PC-3 (cell line): ENCODE data around the gene MEPE. TPM values are rescaled to one million over a fixed set of nuclear protein-coding genes. Genes with fewer than 3 reads are reported as not detected.

Experiments
- ATAC-seq: fragments of 200-7000 bp; cut with Tn5 transposase; 2 replicates; pipeline ENCODE4 v1.9.1; 2020; ENCODE audit warnings: mild to moderate bottlenecking, moderate library complexity
- BruUV-seq: library from RNA; stranded (reverse); fragments of 400-500 nt; replicated peaks from 2 replicates; lab custom pipeline; 2021; lab: Mats Ljungman, UMichigan
- CTCF ChIA-PET: fragments of 300-600 bp; sonication (Branson Sonifier 250); formaldehyde crosslinking; loops from one replicate; lab custom pipeline; 2022; ENCODE audit warnings: antibody characterized with exemption; lab: Charles Lee
- POLR2A ChIA-PET: fragments of 300-600 bp; sonication (Branson Sonifier 250); formaldehyde crosslinking; loops from one replicate; lab custom pipeline; 2022; ENCODE audit warnings: antibody characterized with exemption; ENCODE audit not compliant: unreplicated experiment; lab: Charles Lee
- DNase-seq: peaks from one replicate; pipeline ENCODE4 v3.0.0-alpha.2; 2015
- H2AFZ ChIP-seq: fragments of 300-600 bp; sonication (generic); 2 replicates; pipeline ENCODE4 v1.6.0; 2016; ENCODE audit warnings: antibody characterized with exemption, low read length
- H3F3A ChIP-seq: fragments of 300-600 bp; sonication (generic); one replicate; pipeline ENCODE4 v1.6.0; 2017; ENCODE audit warnings: antibody characterized with exemption, low read length, control low read depth, mild to moderate bottlenecking; ENCODE audit not compliant: unreplicated experiment
- H3K27ac ChIP-seq: fragments of 300-600 bp; sonication (generic); 2 replicates; pipeline ENCODE4 v1.5.1; 2016; ENCODE audit warnings: mild to moderate bottlenecking, low read length
- H3K27me3 ChIP-seq: fragments of 300-600 bp; sonication (generic); 2 replicates; pipeline ENCODE4 v1.6.1; 2016; ENCODE audit warnings: low read length, mixed read lengths
- H3K36me3 ChIP-seq: fragments of 300-600 bp; sonication (generic); 2 replicates; pipeline ENCODE4 v1.6.1; 2016; ENCODE audit warnings: low read depth, mixed run types, low read length, mixed read lengths
- H3K4me1 ChIP-seq: fragments of 300-600 bp; sonication (generic); 2 replicates; pipeline ENCODE4 v1.5.1; 2016; ENCODE audit warnings: low read length; ENCODE audit not compliant: insufficient read depth
- H3K4me2 ChIP-seq: fragments of 300-600 bp; sonication (generic); 2 replicates; pipeline ENCODE4 v1.6.0; 2016; ENCODE audit warnings: low read length
- H3K4me3 ChIP-seq: fragments of 300-600 bp; sonication (generic); 2 replicates; pipeline ENCODE4 v1.5.1; 2016; ENCODE audit warnings: mild to moderate bottlenecking, low read length, mixed read lengths
- H3K79me2 ChIP-seq: fragments of 300-600 bp; sonication (generic); 2 replicates; pipeline ENCODE4 v1.6.1; 2017; ENCODE audit warnings: low read length, mixed read lengths
- H3K9ac ChIP-seq: fragments of 300-600 bp; sonication (generic); 2 replicates; pipeline ENCODE4 v1.6.0; 2016; ENCODE audit warnings: mild to moderate bottlenecking, low read length
- H3K9me2 ChIP-seq: fragments of 300-600 bp; sonication (generic); replicated peaks from 2 replicates; pipeline ENCODE4 v1.6.1; 2016; ENCODE audit warnings: mixed run types, low read length, mixed read lengths
- H3K9me3 ChIP-seq: fragments of 300-600 bp; sonication (generic); 2 replicates; pipeline ENCODE4 v1.6.1; 2016; ENCODE audit warnings: low read length, mixed read lengths
- H4K20me1 ChIP-seq: fragments of 300-600 bp; sonication (generic); 2 replicates; pipeline ENCODE4 v1.6.1; 2016; ENCODE audit warnings: low read length, mixed read lengths
- EZH2 ChIP-seq: fragments of 300-600 bp; sonication (generic); IDR thresholded peaks from one replicate; pipeline ENCODE4 v1.6.1; 2017; ENCODE audit warnings: antibody characterized with exemption, mild to moderate bottlenecking, low read length; ENCODE audit not compliant: unreplicated experiment
- EZH2phosphoT487 ChIP-seq: fragments of 300-600 bp; sonication (generic); IDR thresholded peaks from 2 replicates; pipeline ENCODE4 v1.6.1; 2018; ENCODE audit warnings: mild to moderate bottlenecking, antibody characterized with exemption, low read length, borderline replicate concordance
- intact Hi-C: fragments of 100-400 bp; cut with micrococcal nuclease; formaldehyde crosslinking; loops from 2 replicates; pipeline ENCODE4 v1.9.0; 2023
- total RNA-seq: library from RNA; depleted of rRNA; stranded (reverse); fragments of >200 nt; gene quantifications from 2 replicates; pipeline ENCODE4 v1.2.3, GENCODE V29; 2014
- TF ChIP-seq, protein P1 (sequence below): fragments of 300-600 bp; sonication (generic); conservative IDR thresholded peaks from 2 replicates; pipeline ENCODE4 v1.5.1; 2017; ENCODE audit warnings: antibody characterized with exemption, low read depth, mild to moderate bottlenecking, low read length

The MEPE gene
- total RNA-seq, 1 experiment from 2014 or later, result not detected

DNA sequence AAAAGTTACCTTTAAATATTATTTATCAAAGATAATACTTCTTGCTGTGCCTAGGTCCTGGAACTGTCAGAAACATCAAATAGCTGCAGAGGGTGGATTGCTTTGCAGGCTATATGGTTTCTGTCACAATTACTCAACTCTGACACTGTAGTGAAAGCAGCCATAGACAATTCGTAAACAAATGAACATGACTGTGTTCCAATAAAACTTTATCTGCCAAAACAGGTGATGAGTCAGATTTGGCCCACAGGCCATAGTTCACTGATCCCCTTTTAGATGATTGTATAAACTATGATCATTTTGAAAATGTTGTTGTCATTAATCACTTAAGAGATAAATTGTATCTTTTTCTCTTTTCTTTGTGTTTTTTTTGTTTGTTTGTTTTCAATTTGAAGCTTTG lies 8.4 kb upstream of the MEPE start:
- peak; percentile 45; the same call in 1 of the 2 replicates for ATAC-seq
- no peaks in the 10 kb centered on the region for H4K20me1 ChIP-seq
- H3K4me3 ChIP-seq, result no peak overlapping the region
- CTCF ChIA-PET, result no interaction called here
- no peak overlapping the region for H3K27ac ChIP-seq
- H3K79me2 ChIP-seq, result no peaks in the 10 kb centered on the region
- H3F3A ChIP-seq, result no peaks in the 10 kb centered on the region
- no peaks in the 10 kb centered on the region for H3K27me3 ChIP-seq
- no peaks in the 10 kb centered on the region for H3K9me2 ChIP-seq
- TF ChIP-seq, protein P1, sequence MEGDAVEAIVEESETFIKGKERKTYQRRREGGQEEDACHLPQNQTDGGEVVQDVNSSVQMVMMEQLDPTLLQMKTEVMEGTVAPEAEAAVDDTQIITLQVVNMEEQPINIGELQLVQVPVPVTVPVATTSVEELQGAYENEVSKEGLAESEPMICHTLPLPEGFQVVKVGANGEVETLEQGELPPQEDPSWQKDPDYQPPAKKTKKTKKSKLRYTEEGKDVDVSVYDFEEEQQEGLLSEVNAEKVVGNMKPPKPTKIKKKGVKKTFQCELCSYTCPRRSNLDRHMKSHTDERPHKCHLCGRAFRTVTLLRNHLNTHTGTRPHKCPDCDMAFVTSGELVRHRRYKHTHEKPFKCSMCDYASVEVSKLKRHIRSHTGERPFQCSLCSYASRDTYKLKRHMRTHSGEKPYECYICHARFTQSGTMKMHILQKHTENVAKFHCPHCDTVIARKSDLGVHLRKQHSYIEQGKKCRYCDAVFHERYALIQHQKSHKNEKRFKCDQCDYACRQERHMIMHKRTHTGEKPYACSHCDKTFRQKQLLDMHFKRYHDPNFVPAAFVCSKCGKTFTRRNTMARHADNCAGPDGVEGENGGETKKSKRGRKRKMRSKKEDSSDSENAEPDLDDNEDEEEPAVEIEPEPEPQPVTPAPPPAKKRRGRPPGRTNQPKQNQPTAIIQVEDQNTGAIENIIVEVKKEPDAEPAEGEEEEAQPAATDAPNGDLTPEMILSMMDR, result no peak
- TF ChIP-seq EZH2 (no peak), EZH2phosphoT487 (no peak)
- H3K4me2 ChIP-seq, result no peak overlapping the region
- H3K9ac ChIP-seq, result no peak overlapping the region
- no peaks in the 10 kb centered on the region for H3K9me3 ChIP-seq
- intact Hi-C loops, result no loop called here
- POLR2A ChIA-PET, result no interaction called here
- H3K4me1 ChIP-seq, result peaks cover 6% of the 10 kb centered on the region
- no TSS peak for BruUV-seq
- DNase-seq, result peak; percentile 55
- H2AFZ ChIP-seq, result no peak overlapping the region
- no peaks in the 10 kb centered on the region for H3K36me3 ChIP-seq

DNA sequence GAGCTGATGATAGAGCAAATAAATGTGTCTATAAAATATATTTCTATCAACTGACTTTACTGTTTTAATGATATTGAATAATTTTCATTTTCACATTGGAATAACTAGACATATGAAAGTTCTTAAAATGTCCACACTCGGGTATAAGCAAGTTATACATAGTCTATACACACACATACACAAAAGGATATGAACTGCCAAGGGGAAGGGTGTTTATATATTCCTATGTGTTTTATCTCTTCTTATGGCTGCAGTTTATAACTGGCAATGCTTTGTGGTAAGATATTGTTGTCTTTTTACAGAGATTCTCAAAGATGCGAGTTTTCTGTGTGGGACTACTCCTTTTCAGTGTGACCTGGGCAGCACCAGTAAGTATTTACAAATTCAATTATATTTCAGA lies 1.6 kb downstream of the MEPE start:
- H4K20me1 ChIP-seq, result no peaks in the 10 kb centered on the region
- no peak overlapping the region for H3K27ac ChIP-seq
- H3K4me2 ChIP-seq, result no peak overlapping the region
- H3F3A ChIP-seq, result no peaks in the 10 kb centered on the region
- H3K9me2 ChIP-seq, result no peaks in the 10 kb centered on the region
- H2AFZ ChIP-seq, result no peak overlapping the region
- POLR2A ChIA-PET, result no interaction called here
- TF ChIP-seq EZH2, result no peak
- no peak for TF ChIP-seq EZH2phosphoT487
- TF ChIP-seq, protein P1, result no peak
- no peaks in the 10 kb centered on the region for H3K9me3 ChIP-seq
- no peak overlapping the region for H3K4me3 ChIP-seq
- peaks cover 17% of the 10 kb centered on the region for H3K4me1 ChIP-seq
- CTCF ChIA-PET, result no interaction called here
- no TSS peak for BruUV-seq
- H3K9ac ChIP-seq, result no peak overlapping the region
- intact Hi-C loops, result no loop called here
- no peak for DNase-seq
- no peaks in the 10 kb centered on the region for H3K36me3 ChIP-seq
- H3K79me2 ChIP-seq, result no peaks in the 10 kb centered on the region
- H3K27me3 ChIP-seq, result no peaks in the 10 kb centered on the region
- no peak for ATAC-seq

- peak; percentile 9 for DNase-seq
- H3K79me2 ChIP-seq, result no peaks in the 10 kb centered on the region
- no peaks in the 10 kb centered on the region for H4K20me1 ChIP-seq
- no peaks in the 10 kb centered on the region for H3K27me3 ChIP-seq
- H3K36me3 ChIP-seq, result no peaks in the 10 kb centered on the region
- H3K4me1 ChIP-seq, result peaks cover 17% of the 10 kb centered on the region
- H3K9me2 ChIP-seq, result no peaks in the 10 kb centered on the region
- no peak overlapping the region for H3K4me3 ChIP-seq
- H3F3A ChIP-seq, result no peaks in the 10 kb centered on the region
- BruUV-seq, result no TSS peak
- peak overlapping the region; percentile 40 for H3K4me2 ChIP-seq
- no peak overlapping the region for H3K9ac ChIP-seq
- POLR2A ChIA-PET, result interaction anchor here (0.5 kb wide), 1 partner anchor 387 kb away, joined by 8 read pairs; no protein-coding TSS in a partner anchor
- no peak overlapping the region for H2AFZ ChIP-seq
- TF ChIP-seq, protein P1, result no peak
- no peak for TF ChIP-seq EZH2phosphoT487
- intact Hi-C loops, result loop anchor here (5.0 kb wide), 1 partner anchor 483 kb away; no protein-coding TSS in a partner anchor
- no peaks in the 10 kb centered on the region for H3K9me3 ChIP-seq
- H3K27ac ChIP-seq, result no peak overlapping the region; the same call in 1 of the 2 replicates
- CTCF ChIA-PET, result interaction anchor here (0.6 kb wide), 1 partner anchor 84 kb away, joined by 3 read pairs; no protein-coding TSS in a partner anchor
- peak; percentile 26 for ATAC-seq
Measured at GRCh38 chr4:87835197-87835596, 2.4 kb downstream of the MEPE start.
